ENCODE results near the gene TRAPPC4. TPM values are rescaled to one million over a fixed set of nuclear protein-coding genes. Genes with fewer than 3 reads are reported as not detected.
A peak's percentile ranks its signal among the peaks of the same experiment; 100 is the strongest.

TRAPPC4 gene
- total and polyA plus RNA-seq, 7 donors = 32.4 to 90.9 (median 51.8) TPM

DNA sequence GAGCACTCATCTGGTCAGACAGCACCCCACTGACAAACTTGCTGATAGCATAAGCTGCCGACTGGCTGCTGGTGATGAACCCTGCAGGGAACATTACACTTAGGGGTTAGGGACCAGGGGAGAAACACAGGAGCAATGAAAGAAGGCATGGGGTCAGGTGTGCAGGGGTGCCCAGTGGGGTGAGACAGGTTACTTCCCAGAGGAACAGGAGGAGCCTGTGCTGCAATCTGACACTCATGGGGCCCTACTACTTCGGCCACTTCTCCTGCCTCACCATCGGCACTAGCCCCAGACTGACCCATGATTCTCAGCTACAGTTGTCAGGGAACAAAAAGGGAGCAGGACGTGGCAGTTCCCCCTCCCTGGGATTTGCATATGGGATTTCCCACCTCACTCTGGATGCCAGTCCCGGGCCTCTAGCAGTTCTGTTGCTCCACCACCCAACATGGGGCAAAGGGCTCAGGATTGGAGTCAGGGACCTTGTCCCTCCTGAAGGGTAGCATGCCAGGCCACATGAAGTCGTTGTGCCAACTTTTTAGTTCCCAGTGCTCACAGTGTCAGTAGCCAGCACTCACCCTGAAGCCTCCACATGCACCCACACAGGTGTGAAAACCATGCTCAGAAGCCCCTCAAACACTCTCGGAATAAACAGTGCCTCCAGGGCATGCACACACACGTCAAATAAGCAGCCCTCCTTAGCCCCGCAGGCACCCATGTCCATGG is 9.9 kb downstream of the TRAPPC4 start:
- no peak for TF ChIP-seq EP300 (IDR thresholded peaks at IDR 0.05)
- TF ChIP-seq POLR2AphosphoS5 (IDR thresholded peaks at IDR 0.05) = no peak
- TF ChIP-seq CTCF (IDR thresholded peaks at IDR 0.05) = no peak
- Histone ChIP-seq H3K4me1 (peaks cover 0 to 17% (median 16%) of the 10 kb centered on the region in 4 donors), H3K36me3 (peaks cover 7 to 34% (median 10%) of the 10 kb centered on the region in 4 donors), H3K27ac (no peak overlapping the region), H3K27me3 (no peaks in the 10 kb centered on the region), H3K4me3 (no peak overlapping the region), H3K9me3 (no peaks in the 10 kb centered on the region)
- DNase-seq = no peak
- WGBS, 2 donors = 28 to 70% methylated on average over 9 of the region's 9 CpGs
- intact Hi-C loops (cut with DNase I) = no loop called here

DNA sequence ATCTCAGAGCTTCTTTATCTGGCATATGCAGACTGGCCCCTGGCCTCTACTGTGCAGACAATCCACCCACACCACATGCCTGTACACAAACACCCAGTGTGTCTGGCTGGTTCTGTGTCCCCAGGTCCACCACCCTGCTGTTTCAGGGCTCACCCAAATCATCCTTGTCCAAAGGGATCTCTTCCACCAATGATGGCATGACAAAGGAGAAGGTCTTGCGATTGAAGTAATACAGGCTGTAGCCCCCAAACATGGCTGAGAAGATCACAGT is 10.4 kb downstream of the TRAPPC4 start:
- WGBS, 2 donors = 21 to 89% methylated on average over 1 of the region's 1 CpG
- intact Hi-C loops (cut with DNase I) = no loop called here
- Histone ChIP-seq H3K27ac (peak overlapping the region in 1 of 4 donors; percentile 81), H3K36me3 (peaks cover 3 to 29% (median 7%) of the 10 kb centered on the region in 4 donors), H3K27me3 (no peaks in the 10 kb centered on the region), H3K4me1 (peaks cover 0 to 17% (median 16%) of the 10 kb centered on the region in 4 donors), H3K4me3 (no peak overlapping the region), H3K9me3 (no peaks in the 10 kb centered on the region)
- DNase-seq = no peak
- TF ChIP-seq EP300 (IDR thresholded peaks at IDR 0.05) (no peak), CTCF (IDR thresholded peaks at IDR 0.05) (no peak), POLR2A (IDR thresholded peaks at IDR 0.05) (no peak), POLR2AphosphoS5 (IDR thresholded peaks at IDR 0.05) (no peak)

DNA sequence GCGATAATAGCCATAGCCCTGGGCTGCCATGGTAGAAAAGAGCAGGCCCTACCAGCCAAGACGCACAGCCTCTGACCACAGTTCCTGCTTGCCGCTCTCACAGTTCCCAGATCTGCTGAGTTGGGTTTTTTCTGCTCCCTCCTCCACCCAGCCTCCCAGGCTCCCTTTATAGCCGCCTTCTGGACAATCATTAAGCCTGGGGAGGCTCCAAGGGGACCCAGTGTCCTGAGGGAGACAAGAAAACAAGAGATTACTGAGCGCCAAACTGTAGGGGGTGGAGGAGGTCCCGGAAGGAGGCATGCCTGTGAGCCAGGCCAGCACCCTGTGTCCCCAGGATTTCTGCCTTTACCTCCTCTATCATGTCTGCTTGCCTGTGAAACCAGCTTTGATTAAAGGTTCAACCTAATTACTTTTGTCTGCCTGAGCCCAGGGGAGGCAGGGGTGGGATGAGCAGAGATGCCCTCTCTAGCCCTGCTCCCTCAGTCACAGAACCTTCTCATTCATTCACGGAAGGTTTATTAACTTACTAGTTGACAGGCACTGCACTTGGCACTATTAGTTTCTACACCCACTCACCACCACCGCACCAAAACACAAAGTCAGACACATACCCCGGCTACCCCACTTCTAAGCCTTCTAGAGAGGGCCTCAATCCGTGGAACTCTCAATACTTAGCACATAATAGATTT is 10.9 kb downstream of the TRAPPC4 start:
- Histone ChIP-seq H3K9me3 (no peaks in the 10 kb centered on the region), H3K4me1 (peaks cover 0 to 17% (median 16%) of the 10 kb centered on the region in 4 donors), H3K27me3 (no peaks in the 10 kb centered on the region), H3K36me3 (peaks cover 3 to 24% (median 4%) of the 10 kb centered on the region in 4 donors), H3K4me3 (peak overlapping the region; percentile 69 to 88 (median 79)), H3K27ac (peak overlapping the region; percentile 79 to 84 (median 82))
- TF ChIP-seq POLR2A (IDR thresholded peaks at IDR 0.05) (peak in 1 of 2 donors; percentile 46), POLR2AphosphoS5 (IDR thresholded peaks at IDR 0.05) (peak in 1 of 4 donors; percentile 14), EP300 (IDR thresholded peaks at IDR 0.05) (no peak)
- WGBS, 2 donors = 14 to 49% methylated on average over 10 of the region's 10 CpGs
- intact Hi-C loops (cut with DNase I) = no loop called here
- DNase-seq = peak; percentile 63

GRCh38 chr11:119030029-119030328 is 11.4 kb downstream of the TRAPPC4 start:
- intact Hi-C loops (cut with DNase I) = no loop called here
- Histone ChIP-seq H3K9me3 (no peaks in the 10 kb centered on the region), H3K4me3 (peak overlapping the region; percentile 69 to 88 (median 79)), H3K4me1 (peaks cover 0 to 17% (median 16%) of the 10 kb centered on the region in 4 donors), H3K27ac (peak overlapping the region; percentile 79 to 84 (median 82)), H3K36me3 (peaks cover 0 to 19% (median under 1%) of the 10 kb centered on the region in 4 donors), H3K27me3 (no peaks in the 10 kb centered on the region)
- TF ChIP-seq EP300 (IDR thresholded peaks at IDR 0.05) (no peak), POLR2A (IDR thresholded peaks at IDR 0.05) (no peak), POLR2AphosphoS5 (IDR thresholded peaks at IDR 0.05) (no peak), CTCF (IDR thresholded peaks at IDR 0.05) (no peak)
- peak; percentile 72 for DNase-seq
- WGBS, 2 donors = 1 to 5% methylated on average over 13 of the region's 13 CpGs

- H3K9me3 ChIP-seq = no peaks in the 10 kb centered on the region
- 0 to 1% methylated on average over 67 of the region's 67 CpGs for WGBS, 2 donors
- H3K4me1 ChIP-seq = peaks cover 0 to 17% (median 16%) of the 10 kb centered on the region in 4 donors
- H3K27ac ChIP-seq = peak within 1 kb of the TSS; percentile 79 to 84 (median 82)
- intact Hi-C loops (cut with DNase I) = no loop called here
- H3K36me3 ChIP-seq = peaks cover 0 to 14% (median 0%) of the 10 kb centered on the region in 4 donors
- peak; percentile 99 for DNase-seq
- no peaks in the 10 kb centered on the region for H3K27me3 ChIP-seq
- H3K4me3 ChIP-seq = peak within 1 kb of the TSS; percentile 69 to 88 (median 79)
- TF ChIP-seq POLR2A (IDR thresholded peaks at IDR 0.05) (peak in 1 of 2 donors; percentile 62), POLR2AphosphoS5 (IDR thresholded peaks at IDR 0.05) (peak; percentile 45 to 78 (median 64)), EP300 (IDR thresholded peaks at IDR 0.05) (no peak), CTCF (IDR thresholded peaks at IDR 0.05) (peak in 1 of 4 experiments; percentile 76)
These were observed 11.9 kb downstream of the TRAPPC4 start, which contains the start of gene SLC37A4 for GRCh38 chr11:119030329-119031047. TSS of gene SLC37A4 (minus strand) at chr11:119030877.

All from sigmoid colon (tissue), 7 donors.